K562 (cell line): ENCODE measurements around the gene BCAS3. TPM values are rescaled to one million over a fixed set of nuclear protein-coding genes. Genes with fewer than 3 reads are reported as not detected.

Source experiments
- ARID3A ChIP-seq: IDR thresholded peaks from 2 replicates; pipeline ENCODE4 v1.6.1; 2012; ENCODE audit warnings: low read depth, low read length, improper control_type of control experiment, borderline replicate concordance
- FOXP4 ChIP-seq: sonication (generic); formaldehyde crosslinking; IDR thresholded peaks from 2 replicates; pipeline ENCODE4 v1.8.0; 2022; ENCODE audit warnings: mild to moderate bottlenecking, missing genetic modification reagents, borderline replicate concordance
- MAZ ChIP-seq, 2 experiments: fragments of 450-650 bp in 1 of 2; sonication (generic) in 1 of 2; formaldehyde crosslinking; IDR thresholded peaks in 1 of 2; conservative IDR thresholded peaks in 1 of 2; 2 replicates each; pipeline versions ENCODE4 v1.4.0 to v1.5.0; 2020; ENCODE audit warnings: mild to moderate bottlenecking in 1 of 2, missing genetic modification reagents in 1 of 2
- MCM5 ChIP-seq: fragments of 450-650 bp; IDR thresholded peaks from 2 replicates; pipeline ENCODE4 v1.6.1; 2016; ENCODE audit warnings: low read depth
- MGA ChIP-seq: fragments of 450-650 bp; IDR thresholded peaks from 2 replicates; pipeline ENCODE4 v1.6.1; 2016; ENCODE audit warnings: mild to moderate bottlenecking, moderate library complexity
- TOE1 ChIP-seq, 2 experiments: fragments of 450-650 bp in 1 of 2; sonication (generic) in 1 of 2; formaldehyde crosslinking in 1 of 2; IDR thresholded peaks; 2 replicates each; pipeline versions ENCODE4 v1.7.1 to v1.8.0; 2016 to 2022; ENCODE audit warnings: borderline replicate concordance in 2 of 2, mild to moderate bottlenecking in 2 of 2, antibody characterized with exemption in 1 of 2, inconsistent platforms in 1 of 2, low read depth in 1 of 2, missing genetic modification reagents in 1 of 2, moderate library complexity in 1 of 2
- ZNF280B ChIP-seq: fragments of 250-450 bp; sonication (Bioruptor Pico); IDR thresholded peaks from 2 replicates; pipeline ENCODE4 v1.5.1; 2021; ENCODE audit warnings: mild to moderate bottlenecking
- ZNF41 ChIP-seq: fragments of 250-450 bp; sonication (Bioruptor Pico); conservative IDR thresholded peaks from 2 replicates; pipeline ENCODE4 v1.4.0; 2020; ENCODE audit warnings: mild to moderate bottlenecking
- polyA plus RNA-seq, 8 experiments: library from polyadenylated mRNA; depleted of rRNA in 4 of 8; stranded (reverse) in 5 of 8; unstranded in 3 of 8; fragments of >200 nt; fragmentation: Nextera tagmentation in 2 of 8; fragmentation: Illumina TruSeq in 1 of 8; extraction: Ambion mirVana in 2 of 8; extraction: Trizol in 1 of 8; gene quantifications; 2 replicates each; pipeline versions ENCODE4 v1.2.1 to v1.2.3, GENCODE V29; 2011 to 2014; ENCODE audit warnings: inconsistent platforms in 1 of 8, missing spikeins in 1 of 8
- total RNA-seq, 7 experiments: library from RNA; depleted of rRNA in 6 of 7; stranded (reverse); fragments of >200 nt in 6 of 7; fragmentation: Illumina TruSeq in 2 of 7; extraction: Trizol in 2 of 7; gene quantifications; 2 replicates each; pipeline versions ENCODE4 v1.2.1 to v1.2.3, GENCODE V29; 2011 to 2021; ENCODE audit warnings: low replicate concordance in 1 of 7

BCAS3 gene
- total and polyA plus RNA-seq, 9 of the 15 experiments (the other 6 are each of a cell fraction or from before 2014, with no cell fraction given), result 1.9 to 5.5 (median 3.5) TPM

GRCh38 chr17:60902399-60902798 lies 224.7 kb downstream of the BCAS3 start (continued):
- TF ChIP-seq MGA (no peak), ZNF41 (no peak), ZNF280B (CRISPR knock-in tag) (no peak), FOXP4 (no peak), ARID3A (no peak), MCM5 (no peak), MAZ (CRISPR knock-in tag; conservative IDR thresholded peaks at IDR 0.05 in 1 of 2, IDR thresholded peaks at IDR 0.05 in 1 of 2) (no peak), TOE1 (IDR thresholded peaks at IDR 0.05; ENCODE audit: borderline replicate concordance) (no peak), TOE1 (CRISPR knock-in tag; IDR thresholded peaks at IDR 0.05; ENCODE audit: borderline replicate concordance, low read depth) (no peak)
